Adrenal gland (tissue), 12 donors: ENCODE measurements around the gene MED27. TPM values are rescaled to one million over a fixed set of nuclear protein-coding genes. Genes with fewer than 3 reads are reported as not detected.

Source experiments
- DNase-seq, 7 donors: peaks; one replicate each; pipeline ENCODE4 v3.0.0-alpha.2; 2019 to 2020
- H3K27ac ChIP-seq, 5 donors: fragments of 200-600 bp; sonication (generic) in 4 of 5; 1 replicate in 3 of 5; 2 replicates in 2 of 5; pipeline versions ENCODE4 v1.5.1 to v1.8.0; 2016 to 2020; ENCODE audit warnings: mild to moderate bottlenecking in 1 of 5
- H3K27me3 ChIP-seq: fragments of 200-600 bp; 2 replicates; pipeline ENCODE4 v1.8.0; 2021
- H3K36me3 ChIP-seq, 2 donors: fragments of 200-600 bp; replicated peaks in 1 of 2; 1 replicate in 1 of 2; 2 replicates in 1 of 2; pipeline versions ENCODE4 v1.5.1 to v1.8.0; 2018 to 2022
- H3K4me1 ChIP-seq, 2 donors: fragments of 200-600 bp; replicated peaks in 1 of 2; 1 replicate in 1 of 2; 2 replicates in 1 of 2; pipeline versions ENCODE4 v1.5.1 to v1.8.0; 2018 to 2021
- H3K4me3 ChIP-seq, 4 donors: fragments of 200-600 bp; sonication (generic) in 3 of 4; one replicate each; pipeline ENCODE4 v1.5.1; 2016 to 2018
- H3K9me3 ChIP-seq, 3 donors: fragments of 200-600 bp; sonication (generic) in 1 of 3; replicated peaks in 1 of 3; 1 replicate in 2 of 3; 2 replicates in 1 of 3; pipeline versions ENCODE4 v1.5.1 to v1.8.0; 2016 to 2021
- CTCF ChIP-seq, 6 experiments: fragments of 450-650 bp in 4 of 6; fragments of 200-600 bp in 2 of 6; sonication (generic) in 1 of 6; IDR thresholded peaks; 1 replicate in 5 of 6; 2 replicates in 1 of 6; pipeline versions ENCODE4 v1.5.1 to v1.8.0; 2016 to 2021; ENCODE audit warnings: antibody characterized with exemption in 6 of 6, mild to moderate bottlenecking in 2 of 6, moderate library complexity in 1 of 6
- POLR2A ChIP-seq, 2 donors: fragments of 450-650 bp; IDR thresholded peaks; one replicate each; pipeline ENCODE4 v1.6.1; 2017; ENCODE audit warnings: antibody characterized with exemption in 2 of 2, mild to moderate bottlenecking in 2 of 2, moderate library complexity in 1 of 2
- whole genome bisulfite sequencing, 4 donors: extraction: QIAGEN DNeasy Blood & Tissue Kit in 2 of 4; methylation state at CpG; one replicate each; pipeline versions ENCODE4 v1.1.5 to v1.1.7; 2013 to 2017; 5-methylcytosine and 5-hydroxymethylcytosine counted together
- intact Hi-C, 2 donors: fragments of 100-400 bp; cut with DNase I; formaldehyde crosslinking; loops; one replicate each; pipeline versions ENCODE4 v1.14.1 to v1.15.0; 2022 to 2023
- polyA plus RNA-seq, 3 donors: library from polyadenylated mRNA; stranded (reverse); fragments of 200-250 nt in 2 of 3; fragments of 350-450 nt in 1 of 3; fragmentation: Illumina TruSeq in 1 of 3; extraction: RNeasy Lipid Tissue Mini Kit (QIAGEN cat#74804) in 1 of 3; gene quantifications; one replicate each; pipeline ENCODE4 v1.2.3, GENCODE V29; 2013 to 2014
- total RNA-seq, 9 donors: library from RNA; depleted of rRNA in 4 of 9; stranded (reverse); fragments of >200 nt in 4 of 9; fragments of 120-200 nt in 1 of 9; fragmentation: NEBNext Ultra II Directional in 1 of 9; extraction: Animal tissue kit (Norgen Biotek cat#: 25700) in 1 of 9; gene quantifications; one replicate each; pipeline versions ENCODE4 v1.1.0 to v1.2.4, GENCODE V29; 2013 to 2023
- donor health status: healthy with polysubstance abuse.
- donor health status: Bipolar disorder and iron deficiency.
- donor health status: DM: yes; HTN: yes; CAD: no.
- donor health status: DM: no; HTN: no; CAD: no.
- donor health status: DM: no; HTN: no; CAD: no.
- donor health status: DM: yes; HTN: yes; CAD: no.

Gene MED27
- total and polyA plus RNA-seq, 12 donors, result 12.2 to 37.4 (median 15.9) TPM

GRCh38 chr9:132003319-132003704 is 76.4 kb downstream of the MED27 start:
- no peak overlapping the region for H3K4me3 ChIP-seq
- peaks cover 0 to 11% of the 10 kb centered on the region in 2 donors for H3K4me1 ChIP-seq
- DNase-seq, result no peak
- no peaks in the 10 kb centered on the region for H3K9me3 ChIP-seq
- intact Hi-C loops, result no loop called here
- 87 to 97% (median 94%) methylated on average over 5 of the region's 5 CpGs for WGBS, 4 donors
- no peaks in the 10 kb centered on the region for H3K27me3 ChIP-seq
- no peak overlapping the region for H3K27ac ChIP-seq
- TF ChIP-seq CTCF (IDR thresholded peaks at IDR 0.05) (no peak), POLR2A (IDR thresholded peaks at IDR 0.05) (no peak)
- no peaks in the 10 kb centered on the region for H3K36me3 ChIP-seq

GRCh38 chr9:132002643-132003318 is 76.9 kb downstream of the MED27 start:
- no peak for TF ChIP-seq CTCF (IDR thresholded peaks at IDR 0.05)
- TF ChIP-seq POLR2A (IDR thresholded peaks at IDR 0.05), result no peak
- DNase-seq, result no peak
- Histone ChIP-seq H3K9me3 (no peaks in the 10 kb centered on the region), H3K4me3 (no peak overlapping the region), H3K36me3 (no peaks in the 10 kb centered on the region), H3K4me1 (peaks cover 0 to 16% of the 10 kb centered on the region in 2 donors), H3K27me3 (no peaks in the 10 kb centered on the region), H3K27ac (no peak overlapping the region)
- intact Hi-C loops, result no loop called here
- 89 to 92% (median 92%) methylated on average over 7 of the region's 7 CpGs for WGBS, 4 donors

- TF ChIP-seq CTCF (IDR thresholded peaks at IDR 0.05) (no peak), POLR2A (IDR thresholded peaks at IDR 0.05) (no peak)
- peaks cover 9 to 28% of the 10 kb centered on the region in 2 donors for H3K4me1 ChIP-seq
- intact Hi-C loops, result no loop called here
- 94 to 100% (median 97%) methylated on average over 4 of the region's 4 CpGs for WGBS, 4 donors
- no peak overlapping the region for H3K27ac ChIP-seq
- no peaks in the 10 kb centered on the region for H3K9me3 ChIP-seq
- H3K4me3 ChIP-seq, result no peak overlapping the region
- no peak for DNase-seq
- no peaks in the 10 kb centered on the region for H3K27me3 ChIP-seq
- no peaks in the 10 kb centered on the region for H3K36me3 ChIP-seq
Observed at GRCh38 chr9:132001567-132001966, 78.1 kb downstream of the MED27 start.

GRCh38 chr9:132000659-132001058 is 79.0 kb downstream of the MED27 start:
- WGBS, 4 donors, result 96 to 99% (median 97%) methylated on average over 3 of the region's 3 CpGs
- no peak for TF ChIP-seq CTCF (IDR thresholded peaks at IDR 0.05)
- no peak for TF ChIP-seq POLR2A (IDR thresholded peaks at IDR 0.05)
- no peak for DNase-seq

More at GRCh38 chr9:132000659-132001058, 79.0 kb downstream of the MED27 start:
- H3K36me3 ChIP-seq, result no peaks in the 10 kb centered on the region
- H3K4me3 ChIP-seq, result no peak overlapping the region
- H3K4me1 ChIP-seq, result peaks cover 12 to 29% of the 10 kb centered on the region in 2 donors
- no peak overlapping the region for H3K27ac ChIP-seq
- no peaks in the 10 kb centered on the region for H3K9me3 ChIP-seq
- intact Hi-C loops, result no loop called here
- H3K27me3 ChIP-seq, result no peaks in the 10 kb centered on the region
